KMS-11 (cell line): Measurements from ENCODE around the gene CREB3L2.

ENCODE experiments used
- H2AFZ ChIP-seq: fragments of 200-600 bp; sonication (generic); 2 replicates; pipeline ENCODE4 v1.6.1; 2016; ENCODE audit warnings: antibody characterized with exemption, mixed run types, low read depth
- H3K27ac ChIP-seq: fragments of 200-600 bp; sonication (generic); 2 replicates; pipeline ENCODE4 v1.6.1; 2016; ENCODE audit warnings: mild to moderate bottlenecking, mixed run types
- H3K27me3 ChIP-seq: fragments of 200-600 bp; sonication (generic); 2 replicates; pipeline ENCODE4 v1.6.1; 2017; ENCODE audit warnings: mild to moderate bottlenecking, low read depth, mixed run types, moderate library complexity; ENCODE audit not compliant: insufficient read depth
- H3K36me3 ChIP-seq: fragments of 200-600 bp; sonication (generic); 2 replicates; pipeline ENCODE4 v1.6.1; 2017; ENCODE audit warnings: mild to moderate bottlenecking, mixed run types; ENCODE audit not compliant: insufficient read depth
- H3K4me1 ChIP-seq: fragments of 200-600 bp; sonication (generic); 2 replicates; pipeline ENCODE4 v1.6.1; 2016; ENCODE audit warnings: mild to moderate bottlenecking, low read depth, mixed run types; ENCODE audit not compliant: poor library complexity, severe bottlenecking
- H3K4me2 ChIP-seq: fragments of 200-600 bp; sonication (generic); 2 replicates; pipeline ENCODE4 v1.7.0; 2016; ENCODE audit warnings: mild to moderate bottlenecking, mixed run types
- H3K4me3 ChIP-seq: fragments of 200-600 bp; sonication (generic); IDR thresholded peaks from 2 replicates; pipeline ENCODE4 v1.6.1; 2017; ENCODE audit warnings: low read depth, low read length, mixed read lengths; ENCODE audit not compliant: insufficient read depth
- H3K79me2 ChIP-seq: fragments of 200-600 bp; sonication (generic); 2 replicates; pipeline ENCODE4 v1.6.1; 2016; ENCODE audit warnings: low read depth, mixed run types; ENCODE audit not compliant: insufficient read depth
- H3K9ac ChIP-seq: fragments of 200-600 bp; sonication (generic); 2 replicates; pipeline ENCODE4 v1.6.1; 2016; ENCODE audit warnings: mild to moderate bottlenecking, mixed run types
- H4K20me1 ChIP-seq: fragments of 200-600 bp; sonication (generic); 2 replicates; pipeline ENCODE4 v1.6.1; 2016; ENCODE audit warnings: mild to moderate bottlenecking, mixed run types; ENCODE audit not compliant: insufficient read depth
- TF ChIP-seq, protein P1 (sequence below): fragments of 200-600 bp; sonication (generic); conservative IDR thresholded peaks from 2 replicates; pipeline ENCODE4 v1.6.1; 2017; ENCODE audit warnings: low read depth, mild to moderate bottlenecking, antibody characterized with exemption, low read length, moderate library complexity, mixed read lengths

Gene CREB3L2

DNA sequence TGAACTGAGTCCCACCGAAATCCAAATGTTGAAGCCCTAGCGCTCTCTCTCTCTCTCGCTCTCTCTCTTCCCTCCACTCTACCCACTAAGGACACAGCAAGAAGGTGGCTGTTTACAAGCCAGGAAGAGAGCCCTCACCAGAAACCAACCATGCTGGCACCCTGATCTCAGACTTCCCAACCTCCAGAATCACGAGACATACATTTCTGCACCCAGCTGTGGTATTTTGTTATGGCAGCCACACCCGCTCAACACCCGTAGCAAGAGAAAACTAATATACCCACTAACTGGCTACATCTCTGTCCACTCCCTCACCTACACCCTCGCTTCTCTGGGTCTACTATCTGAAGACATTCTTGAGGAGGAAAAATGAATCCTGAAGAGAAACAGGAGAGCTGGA lies 54.8 kb downstream of the CREB3L2 start:
- Histone ChIP-seq H3K27ac (no peak overlapping the region), H2AFZ (no peak overlapping the region), H4K20me1 (no peaks in the 10 kb centered on the region), H3K36me3 (no peaks in the 10 kb centered on the region), H3K4me3 (no peak overlapping the region), H3K27me3 (no peaks in the 10 kb centered on the region), H3K9ac (no peak overlapping the region), H3K79me2 (peaks cover 8% of the 10 kb centered on the region; the same call in 1 of the 2 replicates), H3K4me1 (peaks cover 22% of the 10 kb centered on the region), H3K4me2 (no peak overlapping the region)
- TF ChIP-seq, protein P1, sequence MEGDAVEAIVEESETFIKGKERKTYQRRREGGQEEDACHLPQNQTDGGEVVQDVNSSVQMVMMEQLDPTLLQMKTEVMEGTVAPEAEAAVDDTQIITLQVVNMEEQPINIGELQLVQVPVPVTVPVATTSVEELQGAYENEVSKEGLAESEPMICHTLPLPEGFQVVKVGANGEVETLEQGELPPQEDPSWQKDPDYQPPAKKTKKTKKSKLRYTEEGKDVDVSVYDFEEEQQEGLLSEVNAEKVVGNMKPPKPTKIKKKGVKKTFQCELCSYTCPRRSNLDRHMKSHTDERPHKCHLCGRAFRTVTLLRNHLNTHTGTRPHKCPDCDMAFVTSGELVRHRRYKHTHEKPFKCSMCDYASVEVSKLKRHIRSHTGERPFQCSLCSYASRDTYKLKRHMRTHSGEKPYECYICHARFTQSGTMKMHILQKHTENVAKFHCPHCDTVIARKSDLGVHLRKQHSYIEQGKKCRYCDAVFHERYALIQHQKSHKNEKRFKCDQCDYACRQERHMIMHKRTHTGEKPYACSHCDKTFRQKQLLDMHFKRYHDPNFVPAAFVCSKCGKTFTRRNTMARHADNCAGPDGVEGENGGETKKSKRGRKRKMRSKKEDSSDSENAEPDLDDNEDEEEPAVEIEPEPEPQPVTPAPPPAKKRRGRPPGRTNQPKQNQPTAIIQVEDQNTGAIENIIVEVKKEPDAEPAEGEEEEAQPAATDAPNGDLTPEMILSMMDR, result no peak

DNA sequence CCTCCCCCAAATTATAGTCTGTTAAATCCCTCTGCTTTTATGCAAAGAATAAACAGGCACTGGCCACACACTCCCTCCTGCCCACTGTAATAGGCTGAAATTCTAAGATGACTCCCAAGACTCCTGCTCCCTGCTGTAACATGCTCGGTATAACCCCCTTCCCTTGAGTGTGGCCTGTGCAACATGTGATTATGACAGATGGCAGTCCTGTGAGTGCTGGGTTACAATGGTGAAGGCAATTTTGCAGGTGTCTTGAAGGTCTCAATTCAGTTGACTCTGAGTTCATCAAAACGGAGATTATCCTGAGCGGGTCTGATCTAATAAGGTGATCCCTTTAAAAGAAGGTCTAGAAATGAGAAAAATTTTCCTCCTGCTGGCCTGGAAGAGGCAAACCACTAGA lies 55.9 kb downstream of the CREB3L2 start:
- TF ChIP-seq, protein P1, result no peak

DNA sequence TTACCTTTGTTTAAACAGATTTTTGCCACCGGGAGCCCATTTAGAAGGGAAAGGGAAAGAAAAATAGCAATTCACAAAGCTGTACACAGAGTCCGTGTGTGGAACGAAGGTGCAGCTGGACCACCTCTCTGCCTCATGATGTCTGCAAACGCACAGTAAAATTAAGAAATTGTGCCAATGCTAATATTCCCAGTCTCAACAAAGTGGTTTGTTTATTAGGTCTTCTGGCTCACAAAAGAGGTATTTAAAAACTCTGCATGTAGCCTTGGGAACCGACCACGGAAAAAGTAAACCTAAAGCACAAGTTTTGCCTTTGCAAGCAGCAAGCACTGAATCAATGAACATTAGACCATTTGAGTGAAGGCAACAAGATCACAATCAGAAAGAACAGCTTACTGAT lies 57.7 kb downstream of the CREB3L2 start:
- Histone ChIP-seq H3K9ac (no peak overlapping the region), H2AFZ (no peak overlapping the region), H3K4me1 (peaks cover 22% of the 10 kb centered on the region), H3K79me2 (no peaks in the 10 kb centered on the region; the same call in 1 of the 2 replicates), H3K4me3 (no peak overlapping the region), H4K20me1 (no peaks in the 10 kb centered on the region), H3K4me2 (no peak overlapping the region), H3K27ac (no peak overlapping the region), H3K36me3 (no peaks in the 10 kb centered on the region), H3K27me3 (no peaks in the 10 kb centered on the region)
- TF ChIP-seq, protein P1, result no peak

More for the DNA sequence above, 55.9 kb downstream of the CREB3L2 start:
- Histone ChIP-seq H3K36me3 (no peaks in the 10 kb centered on the region), H3K4me1 (peaks cover 22% of the 10 kb centered on the region), H3K27ac (no peak overlapping the region), H2AFZ (no peak overlapping the region), H4K20me1 (no peaks in the 10 kb centered on the region), H3K4me2 (no peak overlapping the region), H3K9ac (no peak overlapping the region), H3K27me3 (no peaks in the 10 kb centered on the region), H3K4me3 (no peak overlapping the region), H3K79me2 (peaks cover 8% of the 10 kb centered on the region; the same call in 1 of the 2 replicates)

DNA sequence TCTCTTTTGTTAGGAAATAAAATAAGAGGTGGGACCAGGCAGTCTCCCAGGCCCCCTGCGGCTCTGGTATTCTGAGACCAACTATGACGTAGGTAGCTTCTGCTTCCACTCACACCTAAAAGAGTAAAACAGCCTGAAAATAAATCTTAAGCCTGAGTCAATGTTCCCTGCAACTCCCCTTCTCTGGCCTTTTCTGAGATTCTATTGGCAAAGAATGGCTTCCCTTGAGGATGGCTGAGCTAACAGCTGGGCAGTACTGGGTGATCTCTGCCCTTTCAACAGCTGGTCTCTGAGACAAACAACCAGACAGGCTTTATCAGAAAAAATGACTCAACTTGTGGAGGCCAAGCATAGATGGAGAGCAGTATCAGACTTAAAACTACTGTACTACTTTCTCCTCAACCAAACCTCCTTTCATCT lies 58.7 kb downstream of the CREB3L2 start:
- H3K36me3 ChIP-seq, result no peaks in the 10 kb centered on the region
- H4K20me1 ChIP-seq, result no peaks in the 10 kb centered on the region
- TF ChIP-seq, protein P1, result no peak
- H3K27me3 ChIP-seq, result no peaks in the 10 kb centered on the region
- H3K27ac ChIP-seq, result no peak overlapping the region
- H3K4me1 ChIP-seq, result peaks cover 22% of the 10 kb centered on the region
- no peak overlapping the region for H3K4me2 ChIP-seq
- no peak overlapping the region for H2AFZ ChIP-seq
- no peak overlapping the region for H3K9ac ChIP-seq
- no peaks in the 10 kb centered on the region; the same call in 1 of the 2 replicates for H3K79me2 ChIP-seq
- no peak overlapping the region for H3K4me3 ChIP-seq
